WTC11 (cell line): ENCODE data around the gene USH2A. TPM values are rescaled to one million over a fixed set of nuclear protein-coding genes. Genes with fewer than 3 reads are reported as not detected.

Experiments
- ATAC-seq: fragments of 200-7000 bp; cut with Tn5 transposase; 2 replicates; pipeline ENCODE4 v1.10.0; 2021; ENCODE audit warnings: mild to moderate bottlenecking, moderate library complexity
- CTCF ChIA-PET: fragments of 300-600 bp; sonication (Branson Sonifier 250); formaldehyde crosslinking; loops from one replicate; lab custom pipeline; 2021; ENCODE audit warnings: antibody characterized with exemption; lab: Charles Lee
- POLR2A ChIA-PET: fragments of 350-600 bp; sonication (Branson Sonifier 250); formaldehyde crosslinking; loops from one replicate; lab custom pipeline; 2021; ENCODE audit warnings: antibody characterized with exemption; lab: Charles Lee
- DNase-seq: peaks from one replicate; pipeline ENCODE4 v3.0.0; 2021; ENCODE audit warnings: low spot score
- H3K27ac Mint-ChIP-seq: 2 replicates; pipeline ENCODE4 v1.8.0; 2021; ENCODE audit warnings: mixed read lengths
- H3K27me3 Mint-ChIP-seq: 2 replicates; pipeline ENCODE4 v1.8.0; 2021; ENCODE audit warnings: low read depth, mild to moderate bottlenecking, moderate library complexity, mixed read lengths
- H3K36me3 Mint-ChIP-seq: 2 replicates; pipeline ENCODE4 v1.8.0; 2021; ENCODE audit warnings: mixed read lengths
- H3K4me1 Mint-ChIP-seq: 2 replicates; pipeline ENCODE4 v1.8.0; 2022; ENCODE audit warnings: mixed read lengths
- H3K4me3 Mint-ChIP-seq: 2 replicates; pipeline ENCODE4 v1.8.0; 2021; ENCODE audit warnings: mild to moderate bottlenecking, moderate library complexity, mixed read lengths
- H3K9me3 Mint-ChIP-seq: 2 replicates; pipeline ENCODE4 v1.8.0; 2021; ENCODE audit warnings: mixed read lengths
- ATF1 ChIP-seq: sonication (generic); formaldehyde crosslinking; IDR thresholded peaks from 2 replicates; pipeline ENCODE4 v1.8.1; 2023; ENCODE audit warnings: mild to moderate bottlenecking, moderate library complexity, missing genetic modification reagents
- CREB1 ChIP-seq: sonication (generic); formaldehyde crosslinking; IDR thresholded peaks from 2 replicates; pipeline ENCODE4 v1.8.0; 2023; ENCODE audit warnings: mild to moderate bottlenecking, missing genetic modification reagents
- FOXP1 ChIP-seq: sonication (generic); formaldehyde crosslinking; IDR thresholded peaks from 2 replicates; pipeline ENCODE4 v1.8.0; 2022; ENCODE audit warnings: missing genetic modification reagents, mild to moderate bottlenecking, moderate library complexity, borderline replicate concordance
- NFE2L1 ChIP-seq: sonication (generic); formaldehyde crosslinking; IDR thresholded peaks from 2 replicates; pipeline ENCODE4 v1.8.1; 2023; ENCODE audit warnings: missing genetic modification reagents
- NR1H2 ChIP-seq: sonication (generic); formaldehyde crosslinking; IDR thresholded peaks from 2 replicates; pipeline ENCODE4 v1.9.0; 2021; ENCODE audit warnings: mild to moderate bottlenecking, moderate library complexity, missing genetic modification reagents
- TEAD4 ChIP-seq: sonication (generic); formaldehyde crosslinking; IDR thresholded peaks from 2 replicates; pipeline ENCODE4 v1.8.0; 2022; ENCODE audit warnings: mild to moderate bottlenecking, missing genetic modification reagents
- TP53 ChIP-seq: sonication (generic); formaldehyde crosslinking; IDR thresholded peaks from 2 replicates; pipeline ENCODE4 v1.8.1; 2023; ENCODE audit warnings: mild to moderate bottlenecking, missing genetic modification reagents
- ZBTB21 ChIP-seq: sonication (generic); formaldehyde crosslinking; IDR thresholded peaks from 2 replicates; pipeline ENCODE4 v1.8.1; 2023; ENCODE audit warnings: mild to moderate bottlenecking, missing genetic modification reagents, borderline replicate concordance
- ZNF416 ChIP-seq: fragments of 250-450 bp; sonication (Bioruptor Pico); IDR thresholded peaks from 2 replicates; pipeline ENCODE4 v1.9.0; 2021; ENCODE audit warnings: mild to moderate bottlenecking, inconsistent platforms
- ZNF671 ChIP-seq: fragments of 250-450 bp; sonication (Bioruptor Pico); IDR thresholded peaks from 2 replicates; pipeline ENCODE4 v1.8.0; 2021; ENCODE audit warnings: mild to moderate bottlenecking
- total RNA-seq: library from RNA; stranded (reverse); gene quantifications from 3 replicates; pipeline ENCODE4 v1.2.3, GENCODE V29; 2021
- TF ChIP-seq, protein P1 (sequence below): fragments of 250-450 bp; sonication (Bioruptor Pico); IDR thresholded peaks from 2 replicates; pipeline ENCODE4 v2.1.2; 2022; ENCODE audit warnings: mild to moderate bottlenecking, moderate library complexity
- TF ChIP-seq, protein P2 (sequence below): sonication (generic); formaldehyde crosslinking; IDR thresholded peaks from 2 replicates; pipeline ENCODE4 v1.8.1; 2023; ENCODE audit warnings: mild to moderate bottlenecking, missing genetic modification reagents, borderline replicate concordance
- TF ChIP-seq, protein P3 (sequence below): fragments of 250-450 bp; sonication (Bioruptor Pico); IDR thresholded peaks from 2 replicates; pipeline ENCODE4 v1.9.0; 2021; ENCODE audit warnings: moderate library complexity, mild to moderate bottlenecking, inconsistent platforms, borderline replicate concordance
- TF ChIP-seq, protein P4 (sequence below): sonication (generic); formaldehyde crosslinking; IDR thresholded peaks from 2 replicates; pipeline ENCODE4 v1.8.1; 2023; ENCODE audit warnings: mild to moderate bottlenecking, moderate library complexity, missing genetic modification reagents
- TF ChIP-seq, protein P5 (sequence below): sonication (generic); formaldehyde crosslinking; IDR thresholded peaks from 2 replicates; pipeline ENCODE4 v1.8.1; 2023; ENCODE audit warnings: mild to moderate bottlenecking, missing genetic modification reagents, moderate library complexity
- TF ChIP-seq, protein P6 (sequence below): sonication (generic); formaldehyde crosslinking; IDR thresholded peaks from 2 replicates; pipeline ENCODE4 v1.8.1; 2022; ENCODE audit warnings: mild to moderate bottlenecking, missing genetic modification reagents, moderate library complexity, borderline replicate concordance
- TF ChIP-seq, protein P7 (sequence below): sonication (generic); formaldehyde crosslinking; IDR thresholded peaks from 2 replicates; pipeline ENCODE4 v1.8.1; 2022; ENCODE audit warnings: missing genetic modification reagents, borderline replicate concordance
- TF ChIP-seq, protein P8 (sequence below): sonication (generic); formaldehyde crosslinking; IDR thresholded peaks from 2 replicates; pipeline ENCODE4 v1.8.1; 2022; ENCODE audit warnings: mild to moderate bottlenecking, moderate library complexity, missing genetic modification reagents
- TF ChIP-seq, protein P9 (sequence below): fragments of 250-450 bp; sonication (Bioruptor Pico); conservative IDR thresholded peaks from 2 replicates; pipeline ENCODE4 v1.9.0; 2021; ENCODE audit warnings: mild to moderate bottlenecking

The USH2A gene
- total RNA-seq, 1 experiment from 2014 or later, result 0.37 TPM

DNA sequence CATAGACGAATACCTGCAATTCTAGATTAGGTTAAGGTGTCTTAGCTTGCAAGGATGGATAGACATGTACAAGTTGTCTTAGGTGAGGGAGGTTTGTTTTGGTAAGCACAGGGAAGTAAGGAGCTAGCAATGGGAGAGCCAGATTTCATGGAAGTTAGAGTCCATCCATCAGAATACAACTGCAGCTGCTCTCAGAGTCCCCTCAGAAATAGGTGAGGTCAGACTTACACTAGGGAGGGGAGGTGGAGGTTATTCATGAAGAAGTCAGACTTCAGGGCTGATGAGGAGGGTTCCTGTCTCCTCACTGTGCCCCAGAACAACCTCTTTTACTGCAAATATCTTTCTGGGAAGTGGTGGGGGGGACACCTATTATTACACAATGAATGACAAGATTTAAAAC, 770.9 kb downstream of the USH2A start:
- ChIA-PET CTCF (interaction anchor here (1.1 to 1.6 kb wide), 2 partner anchors 21 to 58 kb away, joined by 4 read pairs; no protein-coding TSS in a partner anchor), POLR2A (no interaction called here)
- Mint-ChIP-seq H3K27ac (peak overlapping the region; percentile 64), H3K4me1 (peaks cover 59% of the 10 kb centered on the region), H3K36me3 (no peaks in the 10 kb centered on the region), H3K9me3 (no peaks in the 10 kb centered on the region), H3K27me3 (no peaks in the 10 kb centered on the region), H3K4me3 (peak overlapping the region; percentile 47)
- ATAC-seq (peak; percentile 71), DNase-seq (no peak)
- TF ChIP-seq TP53 (CRISPR knock-in tag) (no peak), CREB1 (CRISPR knock-in tag) (no peak), NFE2L1 (CRISPR knock-in tag) (no peak), TEAD4 (CRISPR knock-in tag) (no peak), NR1H2 (CRISPR knock-in tag) (no peak), FOXP1 (CRISPR knock-in tag) (no peak), ZBTB21 (no peak), ZNF671 (CRISPR knock-in tag) (no peak), ZNF416 (CRISPR knock-in tag) (no peak), ATF1 (CRISPR knock-in tag) (no peak)
- TF ChIP-seq, protein P1, sequence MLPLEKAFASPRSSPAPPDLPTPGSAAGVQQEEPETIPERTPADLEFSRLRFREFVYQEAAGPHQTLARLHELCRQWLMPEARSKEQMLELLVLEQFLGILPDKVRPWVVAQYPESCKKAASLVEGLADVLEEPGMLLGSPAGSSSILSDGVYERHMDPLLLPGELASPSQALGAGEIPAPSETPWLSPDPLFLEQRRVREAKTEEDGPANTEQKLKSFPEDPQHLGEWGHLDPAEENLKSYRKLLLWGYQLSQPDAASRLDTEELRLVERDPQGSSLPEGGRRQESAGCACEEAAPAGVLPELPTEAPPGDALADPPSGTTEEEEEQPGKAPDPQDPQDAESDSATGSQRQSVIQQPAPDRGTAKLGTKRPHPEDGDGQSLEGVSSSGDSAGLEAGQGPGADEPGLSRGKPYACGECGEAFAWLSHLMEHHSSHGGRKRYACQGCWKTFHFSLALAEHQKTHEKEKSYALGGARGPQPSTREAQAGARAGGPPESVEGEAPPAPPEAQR (CRISPR knock-in tag), result no peak
- TF ChIP-seq, protein P2, sequence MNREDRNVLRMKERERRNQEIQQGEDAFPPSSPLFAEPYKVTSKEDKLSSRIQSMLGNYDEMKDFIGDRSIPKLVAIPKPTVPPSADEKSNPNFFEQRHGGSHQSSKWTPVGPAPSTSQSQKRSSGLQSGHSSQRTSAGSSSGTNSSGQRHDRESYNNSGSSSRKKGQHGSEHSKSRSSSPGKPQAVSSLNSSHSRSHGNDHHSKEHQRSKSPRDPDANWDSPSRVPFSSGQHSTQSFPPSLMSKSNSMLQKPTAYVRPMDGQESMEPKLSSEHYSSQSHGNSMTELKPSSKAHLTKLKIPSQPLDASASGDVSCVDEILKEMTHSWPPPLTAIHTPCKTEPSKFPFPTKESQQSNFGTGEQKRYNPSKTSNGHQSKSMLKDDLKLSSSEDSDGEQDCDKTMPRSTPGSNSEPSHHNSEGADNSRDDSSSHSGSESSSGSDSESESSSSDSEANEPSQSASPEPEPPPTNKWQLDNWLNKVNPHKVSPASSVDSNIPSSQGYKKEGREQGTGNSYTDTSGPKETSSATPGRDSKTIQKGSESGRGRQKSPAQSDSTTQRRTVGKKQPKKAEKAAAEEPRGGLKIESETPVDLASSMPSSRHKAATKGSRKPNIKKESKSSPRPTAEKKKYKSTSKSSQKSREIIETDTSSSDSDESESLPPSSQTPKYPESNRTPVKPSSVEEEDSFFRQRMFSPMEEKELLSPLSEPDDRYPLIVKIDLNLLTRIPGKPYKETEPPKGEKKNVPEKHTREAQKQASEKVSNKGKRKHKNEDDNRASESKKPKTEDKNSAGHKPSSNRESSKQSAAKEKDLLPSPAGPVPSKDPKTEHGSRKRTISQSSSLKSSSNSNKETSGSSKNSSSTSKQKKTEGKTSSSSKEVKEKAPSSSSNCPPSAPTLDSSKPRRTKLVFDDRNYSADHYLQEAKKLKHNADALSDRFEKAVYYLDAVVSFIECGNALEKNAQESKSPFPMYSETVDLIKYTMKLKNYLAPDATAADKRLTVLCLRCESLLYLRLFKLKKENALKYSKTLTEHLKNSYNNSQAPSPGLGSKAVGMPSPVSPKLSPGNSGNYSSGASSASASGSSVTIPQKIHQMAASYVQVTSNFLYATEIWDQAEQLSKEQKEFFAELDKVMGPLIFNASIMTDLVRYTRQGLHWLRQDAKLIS (CRISPR knock-in tag), result no peak
- TF ChIP-seq, protein P3, sequence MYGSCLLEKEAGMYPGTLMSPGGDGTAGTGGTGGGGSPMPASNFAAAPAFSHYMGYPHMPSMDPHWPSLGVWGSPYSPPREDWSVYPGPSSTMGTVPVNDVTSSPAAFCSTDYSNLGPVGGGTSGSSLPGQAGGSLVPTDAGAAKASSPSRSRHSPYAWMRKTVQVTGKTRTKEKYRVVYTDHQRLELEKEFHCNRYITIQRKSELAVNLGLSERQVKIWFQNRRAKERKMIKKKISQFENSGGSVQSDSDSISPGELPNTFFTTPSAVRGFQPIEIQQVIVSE (CRISPR knock-in tag), result no peak
- TF ChIP-seq, protein P4, sequence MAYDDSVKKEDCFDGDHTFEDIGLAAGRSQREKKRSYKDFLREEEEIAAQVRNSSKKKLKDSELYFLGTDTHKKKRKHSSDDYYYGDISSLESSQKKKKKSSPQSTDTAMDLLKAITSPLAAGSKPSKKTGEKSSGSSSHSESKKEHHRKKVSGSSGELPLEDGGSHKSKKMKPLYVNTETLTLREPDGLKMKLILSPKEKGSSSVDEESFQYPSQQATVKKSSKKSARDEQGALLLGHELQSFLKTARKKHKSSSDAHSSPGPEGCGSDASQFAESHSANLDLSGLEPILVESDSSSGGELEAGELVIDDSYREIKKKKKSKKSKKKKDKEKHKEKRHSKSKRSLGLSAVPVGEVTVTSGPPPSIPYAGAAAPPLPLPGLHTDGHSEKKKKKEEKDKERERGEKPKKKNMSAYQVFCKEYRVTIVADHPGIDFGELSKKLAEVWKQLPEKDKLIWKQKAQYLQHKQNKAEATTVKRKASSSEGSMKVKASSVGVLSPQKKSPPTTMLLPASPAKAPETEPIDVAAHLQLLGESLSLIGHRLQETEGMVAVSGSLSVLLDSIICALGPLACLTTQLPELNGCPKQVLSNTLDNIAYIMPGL (CRISPR knock-in tag), result no peak
- TF ChIP-seq, protein P5, sequence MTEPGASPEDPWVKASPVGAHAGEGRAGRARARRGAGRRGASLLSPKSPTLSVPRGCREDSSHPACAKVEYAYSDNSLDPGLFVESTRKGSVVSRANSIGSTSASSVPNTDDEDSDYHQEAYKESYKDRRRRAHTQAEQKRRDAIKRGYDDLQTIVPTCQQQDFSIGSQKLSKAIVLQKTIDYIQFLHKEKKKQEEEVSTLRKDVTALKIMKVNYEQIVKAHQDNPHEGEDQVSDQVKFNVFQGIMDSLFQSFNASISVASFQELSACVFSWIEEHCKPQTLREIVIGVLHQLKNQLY, result no peak
- TF ChIP-seq, protein P6, sequence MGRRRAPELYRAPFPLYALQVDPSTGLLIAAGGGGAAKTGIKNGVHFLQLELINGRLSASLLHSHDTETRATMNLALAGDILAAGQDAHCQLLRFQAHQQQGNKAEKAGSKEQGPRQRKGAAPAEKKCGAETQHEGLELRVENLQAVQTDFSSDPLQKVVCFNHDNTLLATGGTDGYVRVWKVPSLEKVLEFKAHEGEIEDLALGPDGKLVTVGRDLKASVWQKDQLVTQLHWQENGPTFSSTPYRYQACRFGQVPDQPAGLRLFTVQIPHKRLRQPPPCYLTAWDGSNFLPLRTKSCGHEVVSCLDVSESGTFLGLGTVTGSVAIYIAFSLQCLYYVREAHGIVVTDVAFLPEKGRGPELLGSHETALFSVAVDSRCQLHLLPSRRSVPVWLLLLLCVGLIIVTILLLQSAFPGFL (CRISPR knock-in tag), result no peak
- TF ChIP-seq, protein P7, sequence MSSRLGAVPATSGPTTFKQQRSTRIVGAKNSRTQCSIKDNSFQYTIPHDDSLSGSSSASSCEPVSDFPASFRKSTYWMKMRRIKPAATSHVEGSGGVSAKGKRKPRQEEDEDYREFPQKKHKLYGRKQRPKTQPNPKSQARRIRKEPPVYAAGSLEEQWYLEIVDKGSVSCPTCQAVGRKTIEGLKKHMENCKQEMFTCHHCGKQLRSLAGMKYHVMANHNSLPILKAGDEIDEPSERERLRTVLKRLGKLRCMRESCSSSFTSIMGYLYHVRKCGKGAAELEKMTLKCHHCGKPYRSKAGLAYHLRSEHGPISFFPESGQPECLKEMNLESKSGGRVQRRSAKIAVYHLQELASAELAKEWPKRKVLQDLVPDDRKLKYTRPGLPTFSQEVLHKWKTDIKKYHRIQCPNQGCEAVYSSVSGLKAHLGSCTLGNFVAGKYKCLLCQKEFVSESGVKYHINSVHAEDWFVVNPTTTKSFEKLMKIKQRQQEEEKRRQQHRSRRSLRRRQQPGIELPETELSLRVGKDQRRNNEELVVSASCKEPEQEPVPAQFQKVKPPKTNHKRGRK, result no peak
- TF ChIP-seq, protein P8, sequence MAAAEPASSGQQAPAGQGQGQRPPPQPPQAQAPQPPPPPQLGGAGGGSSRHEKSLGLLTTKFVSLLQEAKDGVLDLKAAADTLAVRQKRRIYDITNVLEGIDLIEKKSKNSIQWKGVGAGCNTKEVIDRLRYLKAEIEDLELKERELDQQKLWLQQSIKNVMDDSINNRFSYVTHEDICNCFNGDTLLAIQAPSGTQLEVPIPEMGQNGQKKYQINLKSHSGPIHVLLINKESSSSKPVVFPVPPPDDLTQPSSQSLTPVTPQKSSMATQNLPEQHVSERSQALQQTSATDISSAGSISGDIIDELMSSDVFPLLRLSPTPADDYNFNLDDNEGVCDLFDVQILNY (CRISPR knock-in tag), result no peak
- TF ChIP-seq, protein P9, sequence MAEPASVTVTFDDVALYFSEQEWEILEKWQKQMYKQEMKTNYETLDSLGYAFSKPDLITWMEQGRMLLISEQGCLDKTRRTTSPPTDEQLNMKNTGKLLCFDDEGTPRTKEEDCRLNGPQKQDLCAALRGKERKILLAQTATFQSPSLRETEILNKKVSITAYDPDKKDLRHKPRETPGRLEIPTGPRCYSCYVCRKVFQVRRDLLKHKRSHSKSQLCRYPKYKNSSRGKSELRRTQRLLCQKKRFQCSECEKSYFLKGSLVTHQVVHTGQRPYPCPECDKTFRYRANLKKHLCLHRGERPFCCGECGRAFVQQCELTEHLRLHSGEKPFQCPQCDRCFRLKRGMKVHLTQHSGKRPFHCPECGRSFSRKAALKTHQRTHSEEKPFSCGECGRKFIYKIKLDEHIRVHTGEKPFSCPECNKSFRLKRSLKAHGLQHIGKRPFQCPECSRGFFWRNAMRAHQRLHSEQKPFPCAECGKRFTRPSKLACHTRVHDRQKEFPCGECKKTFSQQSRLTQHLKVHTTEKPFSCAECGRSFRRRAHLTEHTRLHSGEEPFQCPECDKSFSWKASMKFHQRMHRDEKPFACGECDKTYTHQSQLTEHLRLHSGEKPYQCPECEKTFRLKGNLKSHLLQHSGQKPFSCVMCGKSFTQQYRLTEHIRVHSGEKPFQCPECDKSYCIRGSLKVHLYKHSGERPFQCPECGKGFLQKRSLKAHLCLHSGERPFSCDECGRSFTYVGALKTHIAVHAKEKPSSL, result no peak
